A673 (cell line): ENCODE results near the gene THBS3. TPM values are rescaled to one million over a fixed set of nuclear protein-coding genes. Genes with fewer than 3 reads are reported as not detected.

Experiments
- BruUV-seq: library from RNA; stranded (reverse); fragments of 400-500 nt; replicated peaks from 2 replicates; lab custom pipeline; 2021; lab: Mats Ljungman, UMichigan
- CTCF ChIA-PET: fragments of 300-600 bp; sonication (Branson Sonifier 250); formaldehyde crosslinking; loops from one replicate; lab custom pipeline; 2022; ENCODE audit warnings: antibody characterized with exemption; lab: Charles Lee
- POLR2A ChIA-PET: fragments of 300-600 bp; sonication (Branson Sonifier 250); formaldehyde crosslinking; loops from one replicate; lab custom pipeline; 2022; ENCODE audit warnings: antibody characterized with exemption; ENCODE audit not compliant: low non-redundant PET; lab: Charles Lee
- DNase-seq: peaks from one replicate; pipeline ENCODE4 v3.0.0-alpha.2; 2015; ENCODE audit warnings: low spot score
- H3K27ac ChIP-seq: fragments of 200-600 bp; sonication (generic); 2 replicates; pipeline ENCODE4 v1.5.1; 2016; ENCODE audit warnings: mixed run types, low read depth, mild to moderate bottlenecking, mixed read lengths, antibody characterized with exemption, low read length; ENCODE audit not compliant: poor library complexity, severe bottlenecking
- H3K27me3 ChIP-seq: fragments of 200-600 bp; sonication (generic); replicated peaks from 2 replicates; pipeline ENCODE4 v1.6.1; 2017; ENCODE audit warnings: mixed run types, low read depth, mild to moderate bottlenecking, mixed read lengths, antibody characterized with exemption, low read length; ENCODE audit not compliant: insufficient read depth, poor library complexity
- H3K36me3 ChIP-seq: fragments of 200-600 bp; sonication (generic); 2 replicates; pipeline ENCODE4 v1.6.1; 2016; ENCODE audit warnings: mixed run types, mild to moderate bottlenecking, mixed read lengths, antibody characterized with exemption, low read length; ENCODE audit not compliant: insufficient read depth, poor library complexity, severe bottlenecking
- H3K4me1 ChIP-seq: fragments of 200-600 bp; sonication (generic); 2 replicates; pipeline ENCODE4 v1.6.1; 2017; ENCODE audit warnings: mixed run types, mild to moderate bottlenecking, mixed read lengths, antibody characterized with exemption, low read length; ENCODE audit not compliant: insufficient read depth, poor library complexity, severe bottlenecking
- H3K4me3 ChIP-seq: fragments of 200-600 bp; sonication (generic); 2 replicates; pipeline ENCODE4 v1.5.1; 2016; ENCODE audit warnings: low read depth, mixed run types, mild to moderate bottlenecking, mixed read lengths, low read length; ENCODE audit not compliant: poor library complexity, severe bottlenecking
- H3K9me3 ChIP-seq: fragments of 200-600 bp; sonication (generic); 2 replicates; pipeline ENCODE4 v1.6.1; 2016; ENCODE audit warnings: mixed run types, low read depth, mild to moderate bottlenecking, mixed read lengths, antibody characterized with exemption, low read length; ENCODE audit not compliant: poor library complexity, severe bottlenecking
- CTCF ChIP-seq: fragments of 300-800, 200-600 bp; sonication (generic); conservative IDR thresholded peaks from 2 replicates; pipeline ENCODE4 v1.5.1; 2017; ENCODE audit warnings: low read depth, mild to moderate bottlenecking, antibody characterized with exemption, low read length, moderate library complexity, mixed read lengths
- EZH2 ChIP-seq: fragments of 200-600 bp; sonication (generic); IDR thresholded peaks from 2 replicates; pipeline ENCODE4 v1.6.1; 2017; ENCODE audit warnings: borderline replicate concordance, low read depth, mild to moderate bottlenecking, mixed read lengths, antibody characterized with exemption, low read length; ENCODE audit not compliant: poor library complexity, severe bottlenecking
- intact Hi-C: fragments of 100-400 bp; cut with micrococcal nuclease; formaldehyde crosslinking; loops from one replicate; pipeline ENCODE4 v1.10.0; 2022; ENCODE audit not compliant: unreplicated experiment
- total RNA-seq: library from RNA; stranded (reverse); gene quantifications from 2 replicates; pipeline ENCODE4 v1.2.3, GENCODE V29; 2021

THBS3 gene
- total RNA-seq, 1 experiment from 2014 or later = 23.2 TPM

GRCh38 chr1:155253797-155254196 lies 46.1 kb upstream of the THBS3 start:
- BruUV-seq = no TSS peak
- POLR2A ChIA-PET = interaction anchor here (0.6 kb wide), 1 partner anchor 13 kb away, joined by 3 read pairs; a partner anchor contains a TSS
- CTCF ChIA-PET = no interaction called here
- TF ChIP-seq CTCF = no peak
- no peak for TF ChIP-seq EZH2
- peak overlapping the region; percentile 82 for H3K27ac ChIP-seq
- no peaks in the 10 kb centered on the region for H3K9me3 ChIP-seq
- peaks cover 11% of the 10 kb centered on the region for H3K36me3 ChIP-seq
- intact Hi-C loops = loop anchor here (10.0 kb wide), 1 partner anchor 251 kb away; no protein-coding TSS in a partner anchor
- H3K27me3 ChIP-seq = no peaks in the 10 kb centered on the region
- H3K4me1 ChIP-seq = peaks cover 26% of the 10 kb centered on the region
- H3K4me3 ChIP-seq = peak overlapping the region; percentile 83
- no peak for DNase-seq

- Histone ChIP-seq H3K4me1 (peaks cover 26% of the 10 kb centered on the region), H3K4me3 (peak overlapping the region; percentile 83), H3K36me3 (peaks cover 10% of the 10 kb centered on the region), H3K27ac (peak overlapping the region; percentile 82), H3K27me3 (no peaks in the 10 kb centered on the region), H3K9me3 (no peaks in the 10 kb centered on the region)
- intact Hi-C loops = loop anchor here (10.0 kb wide), 1 partner anchor 252 kb away; no protein-coding TSS in a partner anchor
- peak; percentile 35 for DNase-seq
- ChIA-PET CTCF (no interaction called here), POLR2A (interaction anchor here (0.6 kb wide), 1 partner anchor 12 kb away, joined by 3 read pairs; a partner anchor contains a TSS)
- TF ChIP-seq CTCF (0 out of 2 replicates have a peak, but pooled peaks have one; percentile 13), EZH2 (no peak)
- BruUV-seq = no TSS peak
These were observed 45.5 kb upstream of the THBS3 start for GRCh38 chr1:155253208-155253607.

DNA sequence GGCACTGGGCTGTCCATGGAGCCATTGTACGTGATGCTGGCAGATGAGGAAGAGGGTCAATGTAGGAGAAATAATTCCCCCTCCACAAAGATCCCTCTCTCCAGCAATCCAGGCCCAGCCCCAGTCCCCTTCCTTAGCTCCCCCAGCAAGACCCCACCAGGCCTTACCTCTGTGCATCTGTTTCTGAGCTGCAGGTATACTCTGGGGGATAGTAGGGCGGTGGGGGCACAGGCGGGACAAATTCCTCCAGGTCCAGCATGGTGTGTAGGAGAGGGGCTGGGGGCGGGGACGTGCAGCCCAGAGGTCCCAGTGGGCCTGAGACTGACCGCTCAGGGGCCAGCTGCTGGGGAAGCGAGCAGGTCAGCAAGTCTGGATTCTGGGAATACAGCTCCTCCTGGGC lies 43.9 kb upstream of the THBS3 start:
- no TSS peak for BruUV-seq
- ChIA-PET POLR2A (interaction anchor here (0.5 kb wide), 1 partner anchor 10 kb away, joined by 4 read pairs; a partner anchor contains a TSS), CTCF (interaction anchor here (0.5 to 2.6 kb wide), 9 partner anchors 10 to 397 kb away, joined by 4 to 28 read pairs (median 7); partner anchors contain the start of genes CLK2, FDPS, PMVK and RUSC1)
- intact Hi-C loops = loop anchor here (2.0 to 10.0 kb wide), 2 partner anchors 253 to 341 kb away; no protein-coding TSS in a partner anchor
- Histone ChIP-seq H3K27me3 (no peaks in the 10 kb centered on the region), H3K36me3 (peaks cover 21% of the 10 kb centered on the region), H3K4me1 (peaks cover 26% of the 10 kb centered on the region), H3K4me3 (no peak overlapping the region), H3K27ac (peak overlapping the region; percentile 57), H3K9me3 (no peaks in the 10 kb centered on the region)
- DNase-seq = no peak
- TF ChIP-seq CTCF (no peak), EZH2 (no peak)
